ENCODE measurements around the gene WWOX. TPM values are rescaled to one million over a fixed set of nuclear protein-coding genes. Genes with fewer than 3 reads are reported as not detected.

Gene WWOX
- total and polyA plus RNA-seq, 2 of the 13 experiments (the other 11 are each of a cell fraction or from before 2014, with no cell fraction given) = 9.1 to 37.4 TPM

GRCh38 chr16:78796221-78796866, 696.9 kb downstream of the WWOX start:
- ChIA-PET CTCF (ENCODE audit: low intra/inter-chr PET ratio, low total read pairs) (no interaction called here), POLR2A (no interaction called here)
- peak overlapping the region; percentile 17 to 57 (median 57) for H3K4me3 ChIP-seq (replicated peaks in 1 of 3; ENCODE audit: insufficient read depth in 1 of 3, low read depth in 2 of 3, low read length in 3 of 3)
- FAIRE-seq (peak; percentile 98), DNase-seq (ENCODE audit: low spot score) (peak; percentile 73), ATAC-seq (peak; percentile 91)
- no peaks in the 10 kb centered on the region for H4K20me1 ChIP-seq (ENCODE audit: insufficient read depth, low read length)
- H2AFZ ChIP-seq (ENCODE audit: low read length) = peak overlapping the region; percentile 99
- intact Hi-C loops (cut with micrococcal nuclease; ENCODE audit: unreplicated experiment) (no loop called here), in situ Hi-C loops (cut with HindIII; ENCODE audit: extremely low pct_ligation_motif_present, low pct_unique_long_range_greater_than_20kb) (no loop called here)
- no peaks in the 10 kb centered on the region for H3K27me3 ChIP-seq (ENCODE audit: control insufficient read depth in 1 of 2, insufficient read depth in 2 of 2, low read length in 2 of 2)
- H3K79me2 ChIP-seq (ENCODE audit: insufficient read depth, low read length) = no peaks in the 10 kb centered on the region
- H3K9ac ChIP-seq (ENCODE audit: insufficient read depth, low read depth, low read length) = peak overlapping the region; percentile 41
- no peaks in the 10 kb centered on the region for H3K9me3 ChIP-seq (ENCODE audit: low read length)
- WGBS (ENCODE audit: low lambda C conversion rate) = under 1% methylated on average over 3 of the region's 3 CpGs
- H3K27ac ChIP-seq (ENCODE audit: extremely low read length, insufficient read depth, low read length) = peak overlapping the region; percentile 41
- H3K4me1 ChIP-seq (ENCODE audit: insufficient read depth, low read length) = peaks cover 32% of the 10 kb centered on the region
- BruUV-seq (replicated peaks) = no TSS peak
- no peaks in the 10 kb centered on the region for H3K36me3 ChIP-seq (replicated peaks in 1 of 2; ENCODE audit: control insufficient read depth in 1 of 2, insufficient read depth in 2 of 2, low read length in 2 of 2)
- H3K4me2 ChIP-seq (ENCODE audit: low read depth, low read length) = peak overlapping the region; percentile 88
- TF ChIP-seq ZKSCAN8 (CRISPR knock-in tag; IDR thresholded peaks at IDR 0.05; ENCODE audit: borderline replicate concordance) (no peak), ATF2 (CRISPR knock-in tag; IDR thresholded peaks at IDR 0.05) (peak; percentile 70; the same call in 1 of the 2 replicates), NFATC3 (CRISPR knock-in tag; IDR thresholded peaks at IDR 0.05) (no peak), ATF6 (CRISPR knock-in tag; conservative IDR thresholded peaks at IDR 0.05) (no peak), HCFC1 (IDR thresholded peaks at IDR 0.05; ENCODE audit: low read depth, low read length) (peak; percentile 86), TRAFD1 (CRISPR knock-in tag; IDR thresholded peaks at IDR 0.05; ENCODE audit: borderline replicate concordance) (no peak), ZNF275 (CRISPR knock-in tag; IDR thresholded peaks at IDR 0.05; ENCODE audit: borderline replicate concordance) (no peak), ZNF709 (CRISPR knock-in tag; IDR thresholded peaks at IDR 0.05) (no peak), ZNF260 (CRISPR knock-in tag; IDR thresholded peaks at IDR 0.05; ENCODE audit: borderline replicate concordance, low read depth) (no peak), BCL6 (CRISPR knock-in tag; IDR thresholded peaks at IDR 0.05) (no peak), CENPT (CRISPR knock-in tag; IDR thresholded peaks at IDR 0.05; ENCODE audit: low read depth) (no peak), SNRNP70 (IDR thresholded peaks at IDR 0.05; ENCODE audit: low read depth, low read length) (no peak), CREB3 (CRISPR knock-in tag; IDR thresholded peaks at IDR 0.05) (no peak), IRF2 (CRISPR knock-in tag; IDR thresholded peaks at IDR 0.05) (0 out of 2 replicates have a peak, but pooled peaks have one; percentile 51), PREB (CRISPR knock-in tag; IDR thresholded peaks at IDR 0.05) (no peak), JUND (CRISPR knock-in tag; IDR thresholded peaks at IDR 0.05) (peak; percentile 38; the same call in 1 of the 2 replicates)
